ENCODE results near the gene PLA2G2C.

PLA2G2C gene

GRCh38 chr1:20150969-20151368 lies 35.3 kb downstream of the PLA2G2C start:
- Histone ChIP-seq H3K4me3 (replicated peaks; ENCODE audit: low read depth, low read length) (no peak overlapping the region), H3K36me3 (ENCODE audit: control insufficient read depth, insufficient read depth, low read length) (no peaks in the 10 kb centered on the region), H3K27me3 (replicated peaks; ENCODE audit: control insufficient read depth, insufficient read depth, low read length) (no peaks in the 10 kb centered on the region)
- TF ChIP-seq, protein P1, sequence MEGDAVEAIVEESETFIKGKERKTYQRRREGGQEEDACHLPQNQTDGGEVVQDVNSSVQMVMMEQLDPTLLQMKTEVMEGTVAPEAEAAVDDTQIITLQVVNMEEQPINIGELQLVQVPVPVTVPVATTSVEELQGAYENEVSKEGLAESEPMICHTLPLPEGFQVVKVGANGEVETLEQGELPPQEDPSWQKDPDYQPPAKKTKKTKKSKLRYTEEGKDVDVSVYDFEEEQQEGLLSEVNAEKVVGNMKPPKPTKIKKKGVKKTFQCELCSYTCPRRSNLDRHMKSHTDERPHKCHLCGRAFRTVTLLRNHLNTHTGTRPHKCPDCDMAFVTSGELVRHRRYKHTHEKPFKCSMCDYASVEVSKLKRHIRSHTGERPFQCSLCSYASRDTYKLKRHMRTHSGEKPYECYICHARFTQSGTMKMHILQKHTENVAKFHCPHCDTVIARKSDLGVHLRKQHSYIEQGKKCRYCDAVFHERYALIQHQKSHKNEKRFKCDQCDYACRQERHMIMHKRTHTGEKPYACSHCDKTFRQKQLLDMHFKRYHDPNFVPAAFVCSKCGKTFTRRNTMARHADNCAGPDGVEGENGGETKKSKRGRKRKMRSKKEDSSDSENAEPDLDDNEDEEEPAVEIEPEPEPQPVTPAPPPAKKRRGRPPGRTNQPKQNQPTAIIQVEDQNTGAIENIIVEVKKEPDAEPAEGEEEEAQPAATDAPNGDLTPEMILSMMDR (IDR thresholded peaks at IDR 0.05; ENCODE audit: insufficient read depth, low read length, poor library complexity, severe bottlenecking) = no peak
- no peak for DNase-seq (ENCODE audit: extremely low read depth, insufficient read length)

- TF ChIP-seq, protein P1 (IDR thresholded peaks at IDR 0.05; ENCODE audit: insufficient read depth, low read length, poor library complexity, severe bottlenecking) = no peak
- DNase-seq (ENCODE audit: extremely low read depth, insufficient read length) = no peak
- Histone ChIP-seq H3K27me3 (replicated peaks; ENCODE audit: control insufficient read depth, insufficient read depth, low read length) (no peaks in the 10 kb centered on the region), H3K4me3 (replicated peaks; ENCODE audit: low read depth, low read length) (no peak overlapping the region), H3K36me3 (ENCODE audit: control insufficient read depth, insufficient read depth, low read length) (no peaks in the 10 kb centered on the region)
Observed at GRCh38 chr1:20150326-20150705, 36.0 kb downstream of the PLA2G2C start.

DNA sequence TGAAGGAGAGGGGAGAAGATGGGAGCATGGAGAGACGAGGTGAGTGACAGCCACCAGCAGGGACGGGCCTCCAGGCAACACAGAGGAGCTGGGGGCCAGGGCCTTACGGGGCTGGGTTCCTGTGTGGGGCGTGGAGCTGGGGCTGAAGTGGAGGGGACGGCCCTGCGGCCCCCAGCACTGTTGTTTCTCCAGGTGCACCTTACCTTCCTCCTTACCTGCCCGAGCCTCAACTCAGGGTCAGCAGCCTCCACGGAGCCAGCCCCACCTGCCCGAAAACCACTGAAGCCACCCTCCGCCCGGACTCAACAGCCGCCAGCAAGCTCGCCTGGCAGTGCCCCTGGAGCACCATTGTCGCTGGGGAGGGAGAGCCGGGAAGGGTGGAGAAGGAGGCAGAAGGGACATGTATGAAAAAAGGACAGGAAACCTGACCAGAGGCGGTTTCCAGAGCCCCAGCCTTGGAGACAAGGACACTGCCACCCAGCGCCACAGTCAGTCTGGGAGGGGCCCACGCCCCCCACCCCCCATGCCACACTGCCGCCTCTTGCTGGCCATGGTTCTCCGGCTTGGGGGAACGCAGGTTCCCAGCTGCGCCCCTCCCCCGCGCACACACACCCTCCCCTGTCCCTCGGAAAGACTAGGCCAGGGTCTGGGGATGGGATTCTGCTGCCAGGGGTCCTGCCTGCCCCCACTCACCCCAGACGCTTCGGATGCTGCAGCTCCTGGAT lies 36.6 kb downstream of the PLA2G2C start:
- no peaks in the 10 kb centered on the region for H3K36me3 ChIP-seq (ENCODE audit: control insufficient read depth, insufficient read depth, low read length)
- H3K4me3 ChIP-seq (replicated peaks; ENCODE audit: low read depth, low read length) = no peak overlapping the region
- TF ChIP-seq, protein P1 (IDR thresholded peaks at IDR 0.05; ENCODE audit: insufficient read depth, low read length, poor library complexity, severe bottlenecking) = no peak
- DNase-seq (ENCODE audit: extremely low read depth, insufficient read length) = no peak
- H3K27me3 ChIP-seq (replicated peaks; ENCODE audit: control insufficient read depth, insufficient read depth, low read length) = no peaks in the 10 kb centered on the region

DNA sequence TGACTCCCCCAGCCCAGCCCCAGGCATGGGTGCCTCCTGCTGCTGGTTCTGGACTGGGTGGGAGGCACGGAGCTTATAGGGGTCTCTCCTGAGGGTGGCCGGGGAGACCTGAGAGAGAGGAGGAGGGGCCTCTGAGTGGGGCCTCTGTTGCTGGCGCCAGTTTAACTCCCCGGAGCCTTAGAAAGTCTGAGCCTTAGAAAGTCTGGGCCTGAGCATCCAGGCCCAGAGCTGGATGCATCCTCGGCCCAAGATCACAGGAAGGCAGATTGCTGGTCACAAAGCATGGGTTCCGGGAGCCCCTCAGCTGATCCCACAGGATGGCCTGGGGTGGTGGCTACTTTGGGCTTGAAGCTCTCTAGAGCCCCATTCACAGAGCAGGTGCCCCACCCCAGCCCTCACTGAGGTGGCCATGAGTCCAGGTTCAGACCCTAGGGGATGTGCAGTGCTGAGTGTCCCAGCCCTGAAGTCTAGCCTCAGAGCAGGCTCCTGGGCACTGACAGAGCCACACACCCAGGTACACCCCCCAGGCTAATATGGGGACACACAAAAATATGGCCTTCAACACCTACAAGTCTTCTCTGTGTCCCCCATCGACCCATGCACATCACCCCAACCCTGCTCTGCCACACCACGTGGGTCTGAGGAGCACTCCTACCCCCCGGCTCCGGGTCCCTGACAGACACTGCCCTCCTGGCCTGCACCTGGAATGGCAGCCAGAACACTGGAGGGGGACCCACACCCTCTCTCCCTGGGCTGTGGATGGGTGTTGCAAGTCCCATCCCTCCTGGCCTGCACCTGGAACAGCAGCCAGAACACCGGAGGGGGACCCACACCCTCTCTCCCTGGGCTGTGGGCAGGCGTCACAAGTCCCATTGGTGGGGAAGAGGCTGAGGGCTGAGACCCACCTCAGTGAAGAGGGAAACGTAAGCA lies 37.5 kb downstream of the PLA2G2C start:
- DNase-seq (ENCODE audit: extremely low read depth, insufficient read length) = no peak
- Histone ChIP-seq H3K4me3 (replicated peaks; ENCODE audit: low read depth, low read length) (no peak overlapping the region), H3K36me3 (ENCODE audit: control insufficient read depth, insufficient read depth, low read length) (no peaks in the 10 kb centered on the region), H3K27me3 (replicated peaks; ENCODE audit: control insufficient read depth, insufficient read depth, low read length) (no peaks in the 10 kb centered on the region)
- TF ChIP-seq, protein P1 (IDR thresholded peaks at IDR 0.05; ENCODE audit: insufficient read depth, low read length, poor library complexity, severe bottlenecking) = no peak

GRCh38 chr1:20147846-20148570 lies 38.3 kb downstream of the PLA2G2C start:
- Histone ChIP-seq H3K27me3 (replicated peaks; ENCODE audit: control insufficient read depth, insufficient read depth, low read length) (no peaks in the 10 kb centered on the region), H3K36me3 (ENCODE audit: control insufficient read depth, insufficient read depth, low read length) (no peaks in the 10 kb centered on the region), H3K4me3 (replicated peaks; ENCODE audit: low read depth, low read length) (no peak overlapping the region)
- DNase-seq (ENCODE audit: extremely low read depth, insufficient read length) = no peak
- TF ChIP-seq, protein P1 (IDR thresholded peaks at IDR 0.05; ENCODE audit: insufficient read depth, low read length, poor library complexity, severe bottlenecking) = no peak
